ENCODE data around the gene SYVN1. TPM values are rescaled to one million over a fixed set of nuclear protein-coding genes. Genes with fewer than 3 reads are reported as not detected.

Gene SYVN1
- total and polyA plus RNA-seq, 4 donors = 19.9 to 210 (median 56.6) TPM

- Histone ChIP-seq H3K4me3 (ENCODE audit: low read depth in 1 of 3, low read length in 3 of 3) (no peak overlapping the region), H3K4me1 (ENCODE audit: control insufficient read depth in 4 of 4, insufficient read depth in 4 of 4, low read length in 3 of 4) (peaks cover 0 to 33% (median 23%) of the 10 kb centered on the region in 4 donors), H3K36me3 (ENCODE audit: control insufficient read depth in 4 of 4, insufficient read depth in 3 of 4, low read depth in 1 of 4, low read length in 3 of 4) (peaks cover 43 to 78% (median 57%) of the 10 kb centered on the region in 4 donors), H3K9ac (ENCODE audit: low read depth in 1 of 2, low read length in 2 of 2) (no peak overlapping the region), H3K27me3 (ENCODE audit: control insufficient read depth in 4 of 4, insufficient read depth in 4 of 4, low read length in 3 of 4) (no peaks in the 10 kb centered on the region), H3K27ac (ENCODE audit: low read depth in 1 of 2, low read length in 2 of 2) (no peak overlapping the region), H3K9me3 (ENCODE audit: control insufficient read depth in 4 of 4, low read length in 3 of 4) (no peaks in the 10 kb centered on the region)
- WGBS = 91% methylated on average over 13 of the region's 13 CpGs
- TF ChIP-seq REST (IDR thresholded peaks at IDR 0.05) (no peak), YY1 (IDR thresholded peaks at IDR 0.05) (no peak), HNF4A (conservative IDR thresholded peaks at IDR 0.05) (no peak), FOXA2 (IDR thresholded peaks at IDR 0.05) (no peak), RAD21 (IDR thresholded peaks at IDR 0.05) (no peak), CTCF (IDR thresholded peaks at IDR 0.05; ENCODE audit: low read depth, low read length, missing input control) (no peak), ZBTB33 (IDR thresholded peaks at IDR 0.05) (no peak), MAX (IDR thresholded peaks at IDR 0.05) (no peak), FOXA1 (IDR thresholded peaks at IDR 0.05) (no peak), RXRA (IDR thresholded peaks at IDR 0.05) (no peak), GABPA (IDR thresholded peaks at IDR 0.05 in 1 of 2, conservative IDR thresholded peaks at IDR 0.05 in 1 of 2) (no peak), NR2F2 (IDR thresholded peaks at IDR 0.05) (no peak), SP1 (IDR thresholded peaks at IDR 0.05) (no peak), JUND (IDR thresholded peaks at IDR 0.05) (no peak), ATF3 (IDR thresholded peaks at IDR 0.05) (no peak), EGR1 (IDR thresholded peaks at IDR 0.05; ENCODE audit: low read depth in 2 of 2) (no peak), TAF1 (conservative IDR thresholded peaks at IDR 0.05) (no peak), HNF4G (IDR thresholded peaks at IDR 0.05) (no peak)
- DNase-seq (ENCODE audit: low spot score) = no peak
Observed at GRCh38 chr11:65129649-65130441, 4.5 kb downstream of the SYVN1 start.

Measured in liver (tissue), 9 donors.